ENCODE measurements around the gene ACAP1. TPM values are rescaled to one million over a fixed set of nuclear protein-coding genes. Genes with fewer than 3 reads are reported as not detected.

ACAP1 gene
- total and polyA plus RNA-seq, 2 donors (not counting 1 experiment from before 2014, with no cell fraction given), result 0.06 to 2.1 TPM

DNA sequence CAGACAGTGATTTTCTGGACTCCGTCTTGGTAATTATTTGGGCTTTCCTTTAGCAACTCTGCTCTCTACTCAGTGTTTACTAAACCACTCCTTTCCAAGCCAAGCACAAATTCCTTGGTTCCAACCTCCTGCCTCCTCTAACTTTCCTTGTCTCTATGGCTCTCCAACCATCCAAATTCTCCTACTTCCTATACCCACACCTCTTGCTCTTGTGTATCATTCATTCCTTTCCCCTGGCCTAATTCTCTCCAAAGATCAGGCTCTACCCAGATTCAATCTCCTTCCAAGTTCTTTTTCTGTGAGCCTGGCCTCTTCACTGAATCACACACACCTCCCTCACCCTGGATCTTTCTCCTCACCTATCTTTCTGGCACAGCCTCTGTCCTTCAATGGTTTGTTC is 8.3 kb upstream of the ACAP1 start:
- H3K9me3 ChIP-seq (ENCODE audit: control insufficient read depth, insufficient read depth, low read depth, low read length), result no peaks in the 10 kb centered on the region
- H3K4me1 ChIP-seq (ENCODE audit: control insufficient read depth, extremely low read depth, insufficient read depth, low read length), result no peaks in the 10 kb centered on the region
- H3K9ac ChIP-seq (ENCODE audit: insufficient read depth, low read length), result no peak overlapping the region
- H3K27ac ChIP-seq (ENCODE audit: insufficient read depth, low read length), result no peak overlapping the region
- H3K4me3 ChIP-seq (replicated peaks in 1 of 4; ENCODE audit: control extremely low read depth in 1 of 4, insufficient read depth in 1 of 4, low read depth in 3 of 4, low read length in 4 of 4), result peak overlapping the region in 3 of 4 experiments; percentile 54 to 88 (median 86)
- peaks cover 14% of the 10 kb centered on the region for H3K36me3 ChIP-seq (ENCODE audit: control insufficient read depth, insufficient read depth, low read length)
- peaks cover 7% of the 10 kb centered on the region for H3K27me3 ChIP-seq (ENCODE audit: control insufficient read depth, insufficient read depth, low read length)
- H3K4me2 ChIP-seq (ENCODE audit: extremely low read depth, insufficient read depth, low read length), result peak overlapping the region; percentile 66
- H4K20me1 ChIP-seq (ENCODE audit: control insufficient read depth, extremely low read depth, insufficient read depth, low read length), result no peaks in the 10 kb centered on the region
- H2AFZ ChIP-seq (ENCODE audit: low read length), result no peak overlapping the region
- H3K79me2 ChIP-seq (ENCODE audit: control insufficient read depth, insufficient read depth, low read length), result peaks cover 6% of the 10 kb centered on the region
- DNase-seq (ENCODE audit: low read depth in 2 of 2), result no peak
- no peak for TF ChIP-seq EZH2 (IDR thresholded peaks at IDR 0.05; ENCODE audit: low read length, missing control alignments)
- TF ChIP-seq, protein P1, sequence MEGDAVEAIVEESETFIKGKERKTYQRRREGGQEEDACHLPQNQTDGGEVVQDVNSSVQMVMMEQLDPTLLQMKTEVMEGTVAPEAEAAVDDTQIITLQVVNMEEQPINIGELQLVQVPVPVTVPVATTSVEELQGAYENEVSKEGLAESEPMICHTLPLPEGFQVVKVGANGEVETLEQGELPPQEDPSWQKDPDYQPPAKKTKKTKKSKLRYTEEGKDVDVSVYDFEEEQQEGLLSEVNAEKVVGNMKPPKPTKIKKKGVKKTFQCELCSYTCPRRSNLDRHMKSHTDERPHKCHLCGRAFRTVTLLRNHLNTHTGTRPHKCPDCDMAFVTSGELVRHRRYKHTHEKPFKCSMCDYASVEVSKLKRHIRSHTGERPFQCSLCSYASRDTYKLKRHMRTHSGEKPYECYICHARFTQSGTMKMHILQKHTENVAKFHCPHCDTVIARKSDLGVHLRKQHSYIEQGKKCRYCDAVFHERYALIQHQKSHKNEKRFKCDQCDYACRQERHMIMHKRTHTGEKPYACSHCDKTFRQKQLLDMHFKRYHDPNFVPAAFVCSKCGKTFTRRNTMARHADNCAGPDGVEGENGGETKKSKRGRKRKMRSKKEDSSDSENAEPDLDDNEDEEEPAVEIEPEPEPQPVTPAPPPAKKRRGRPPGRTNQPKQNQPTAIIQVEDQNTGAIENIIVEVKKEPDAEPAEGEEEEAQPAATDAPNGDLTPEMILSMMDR (conservative IDR thresholded peaks at IDR 0.05 in 1 of 2, IDR thresholded peaks at IDR 0.05 in 1 of 2; ENCODE audit: low read depth in 1 of 2, low read length in 2 of 2), result no peak

DNA sequence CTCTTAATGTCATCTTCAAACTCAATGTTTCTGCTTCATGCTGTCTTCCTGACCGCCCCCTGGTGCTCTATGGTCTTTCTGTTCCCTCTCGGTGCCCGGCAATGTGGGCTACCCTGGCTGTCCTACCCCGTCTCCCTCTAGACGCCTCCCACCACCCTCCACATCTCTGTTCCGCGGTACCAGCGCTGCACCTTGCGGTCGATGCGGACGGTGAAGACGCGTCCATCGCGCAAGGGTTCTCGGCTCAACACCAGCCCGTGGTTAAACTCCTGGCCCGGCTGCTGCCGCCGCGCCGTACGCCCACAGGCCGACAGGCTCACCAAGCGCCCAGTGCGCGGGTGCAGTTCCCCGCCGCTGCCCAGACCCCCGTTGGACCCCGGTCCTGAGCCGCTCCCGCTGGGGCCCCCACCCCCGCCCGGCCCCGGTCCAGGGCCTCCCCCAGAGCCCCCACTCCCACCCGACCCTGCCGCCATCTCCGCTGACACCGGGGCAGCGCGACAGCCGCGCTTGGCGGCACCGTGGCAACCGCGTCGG is 7.4 kb upstream of the ACAP1 start, which contains the start of gene NEURL4:
NEURL4 (minus strand) TSS at position 496 of the 534 bp plus-strand sequence; CDS start at position 473, 23 bp downstream.
- Histone ChIP-seq H3K27ac (ENCODE audit: insufficient read depth, low read length) (peak within 1 kb of the TSS; percentile 72), H3K79me2 (ENCODE audit: control insufficient read depth, insufficient read depth, low read length) (peaks cover 6% of the 10 kb centered on the region), H3K4me3 (replicated peaks in 1 of 4; ENCODE audit: control extremely low read depth in 1 of 4, insufficient read depth in 1 of 4, low read depth in 3 of 4, low read length in 4 of 4) (peak within 1 kb of the TSS; percentile 54 to 93 (median 83)), H3K36me3 (ENCODE audit: control insufficient read depth, insufficient read depth, low read length) (peaks cover 6% of the 10 kb centered on the region), H3K4me2 (ENCODE audit: extremely low read depth, insufficient read depth, low read length) (peak within 1 kb of the TSS; percentile 97), H4K20me1 (ENCODE audit: control insufficient read depth, extremely low read depth, insufficient read depth, low read length) (no peaks in the 10 kb centered on the region), H3K27me3 (ENCODE audit: control insufficient read depth, insufficient read depth, low read length) (peaks cover 7% of the 10 kb centered on the region), H3K4me1 (ENCODE audit: control insufficient read depth, extremely low read depth, insufficient read depth, low read length) (no peaks in the 10 kb centered on the region), H3K9ac (ENCODE audit: insufficient read depth, low read length) (peak within 1 kb of the TSS; percentile 70), H2AFZ (ENCODE audit: low read length) (peak within 1 kb of the TSS; percentile 97), H3K9me3 (ENCODE audit: control insufficient read depth, insufficient read depth, low read depth, low read length) (no peaks in the 10 kb centered on the region)
- peak in 1 of 2 donors; percentile 16 for DNase-seq (ENCODE audit: low read depth in 2 of 2)
- TF ChIP-seq, protein P1 (conservative IDR thresholded peaks at IDR 0.05 in 1 of 2, IDR thresholded peaks at IDR 0.05 in 1 of 2; ENCODE audit: low read depth in 1 of 2, low read length in 2 of 2), result peak in 1 of 2 donors; percentile 12
- no peak for TF ChIP-seq EZH2 (IDR thresholded peaks at IDR 0.05; ENCODE audit: low read length, missing control alignments)

DNA sequence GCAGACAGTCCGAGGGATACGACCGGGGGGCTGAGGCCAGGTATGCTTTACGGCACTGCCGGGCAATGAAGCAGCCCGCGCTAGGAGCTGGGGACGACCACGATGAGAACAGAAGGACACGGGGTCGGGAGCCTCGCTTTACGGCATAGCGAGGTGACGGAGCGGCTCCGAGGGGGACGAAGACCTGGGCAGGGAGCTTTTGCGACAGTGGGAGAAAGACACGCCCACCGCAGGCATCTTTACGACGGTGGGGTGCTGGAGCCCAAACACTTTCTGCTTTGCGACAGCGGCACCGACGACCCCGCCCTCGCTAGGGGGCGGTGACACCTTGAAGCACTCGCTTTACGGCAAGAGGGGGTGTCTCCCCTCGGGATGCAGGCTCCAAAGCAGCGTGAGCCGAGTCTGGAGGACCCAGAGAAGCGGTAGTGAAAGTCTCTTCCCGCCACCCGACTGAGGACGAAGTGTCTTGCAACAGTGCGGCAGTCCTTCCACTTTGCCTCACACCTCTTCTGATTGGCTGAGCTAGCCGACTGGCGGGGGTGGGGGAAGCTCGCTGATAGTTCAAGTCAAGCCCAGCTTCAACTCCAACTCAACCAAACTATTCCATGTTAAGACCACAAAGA is 6.8 kb upstream of the ACAP1 start:
- H3K36me3 ChIP-seq (ENCODE audit: control insufficient read depth, insufficient read depth, low read length), result peaks cover 4% of the 10 kb centered on the region
- peak overlapping the region; percentile 97 for H2AFZ ChIP-seq (ENCODE audit: low read length)
- peaks cover 6% of the 10 kb centered on the region for H3K79me2 ChIP-seq (ENCODE audit: control insufficient read depth, insufficient read depth, low read length)
- H4K20me1 ChIP-seq (ENCODE audit: control insufficient read depth, extremely low read depth, insufficient read depth, low read length), result no peaks in the 10 kb centered on the region
- no peak for TF ChIP-seq EZH2 (IDR thresholded peaks at IDR 0.05; ENCODE audit: low read length, missing control alignments)
- TF ChIP-seq, protein P1 (conservative IDR thresholded peaks at IDR 0.05 in 1 of 2, IDR thresholded peaks at IDR 0.05 in 1 of 2; ENCODE audit: low read depth in 1 of 2, low read length in 2 of 2), result no peak
- H3K4me1 ChIP-seq (ENCODE audit: control insufficient read depth, extremely low read depth, insufficient read depth, low read length), result no peaks in the 10 kb centered on the region
- peak overlapping the region; percentile 54 to 93 (median 83) for H3K4me3 ChIP-seq (replicated peaks in 1 of 4; ENCODE audit: control extremely low read depth in 1 of 4, insufficient read depth in 1 of 4, low read depth in 3 of 4, low read length in 4 of 4)
- peak overlapping the region; percentile 80 for H3K4me2 ChIP-seq (ENCODE audit: extremely low read depth, insufficient read depth, low read length)
- peak overlapping the region; percentile 70 for H3K9ac ChIP-seq (ENCODE audit: insufficient read depth, low read length)
- DNase-seq (ENCODE audit: low read depth in 2 of 2), result peak; percentile 99 to 100
- H3K9me3 ChIP-seq (ENCODE audit: control insufficient read depth, insufficient read depth, low read depth, low read length), result no peaks in the 10 kb centered on the region
- H3K27ac ChIP-seq (ENCODE audit: insufficient read depth, low read length), result peak overlapping the region; percentile 72
- H3K27me3 ChIP-seq (ENCODE audit: control insufficient read depth, insufficient read depth, low read length), result peaks cover 7% of the 10 kb centered on the region
